ENCODE results near the gene WIPI1. TPM values are rescaled to one million over a fixed set of nuclear protein-coding genes. Genes with fewer than 3 reads are reported as not detected.

The WIPI1 gene
- total RNA-seq, 4 donors from 2014 or later, result 19.3 to 35.1 (median 27.8) TPM

DNA sequence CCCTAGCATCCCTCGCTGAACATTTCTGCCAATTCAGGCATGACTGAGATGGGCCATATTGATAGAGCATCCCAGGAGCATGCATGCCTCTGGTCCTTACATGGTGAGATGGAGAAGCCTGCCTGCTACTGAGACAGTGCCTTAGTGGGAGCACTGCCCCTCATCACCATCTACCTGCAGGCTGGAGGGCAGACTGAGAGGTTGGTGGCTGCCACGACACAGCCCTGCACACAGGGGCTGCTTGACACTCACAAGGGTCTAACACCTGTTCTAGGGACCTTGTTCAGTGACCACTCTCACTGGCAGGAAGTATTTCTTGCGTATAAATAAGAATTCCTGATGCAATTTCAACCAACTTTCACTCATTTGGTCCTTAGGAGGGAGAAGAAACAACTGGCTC, 34.0 kb downstream of the WIPI1 start:
- no peaks in the 10 kb centered on the region for H3K4me1 ChIP-seq
- no peaks in the 10 kb centered on the region for H3K9me3 ChIP-seq
- WGBS, result 96% methylated on average over 3 of the region's 3 CpGs
- DNase-seq (ENCODE audit: low spot score in 2 of 2), result peak in 1 of 2 donors; percentile 42
- no peaks in the 10 kb centered on the region for H3K27me3 ChIP-seq
- H3K36me3 ChIP-seq, result peaks cover 83% of the 10 kb centered on the region
- no peak for TF ChIP-seq POLR2A (IDR thresholded peaks at IDR 0.05)
- TF ChIP-seq POLR2AphosphoS5 (IDR thresholded peaks at IDR 0.05), result no peak
- TF ChIP-seq, protein P1, sequence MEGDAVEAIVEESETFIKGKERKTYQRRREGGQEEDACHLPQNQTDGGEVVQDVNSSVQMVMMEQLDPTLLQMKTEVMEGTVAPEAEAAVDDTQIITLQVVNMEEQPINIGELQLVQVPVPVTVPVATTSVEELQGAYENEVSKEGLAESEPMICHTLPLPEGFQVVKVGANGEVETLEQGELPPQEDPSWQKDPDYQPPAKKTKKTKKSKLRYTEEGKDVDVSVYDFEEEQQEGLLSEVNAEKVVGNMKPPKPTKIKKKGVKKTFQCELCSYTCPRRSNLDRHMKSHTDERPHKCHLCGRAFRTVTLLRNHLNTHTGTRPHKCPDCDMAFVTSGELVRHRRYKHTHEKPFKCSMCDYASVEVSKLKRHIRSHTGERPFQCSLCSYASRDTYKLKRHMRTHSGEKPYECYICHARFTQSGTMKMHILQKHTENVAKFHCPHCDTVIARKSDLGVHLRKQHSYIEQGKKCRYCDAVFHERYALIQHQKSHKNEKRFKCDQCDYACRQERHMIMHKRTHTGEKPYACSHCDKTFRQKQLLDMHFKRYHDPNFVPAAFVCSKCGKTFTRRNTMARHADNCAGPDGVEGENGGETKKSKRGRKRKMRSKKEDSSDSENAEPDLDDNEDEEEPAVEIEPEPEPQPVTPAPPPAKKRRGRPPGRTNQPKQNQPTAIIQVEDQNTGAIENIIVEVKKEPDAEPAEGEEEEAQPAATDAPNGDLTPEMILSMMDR (IDR thresholded peaks at IDR 0.05), result no peak
- TF ChIP-seq EP300 (IDR thresholded peaks at IDR 0.05), result no peak
- H3K27ac ChIP-seq, result no peak overlapping the region
- H3K4me3 ChIP-seq, result no peak overlapping the region

DNA sequence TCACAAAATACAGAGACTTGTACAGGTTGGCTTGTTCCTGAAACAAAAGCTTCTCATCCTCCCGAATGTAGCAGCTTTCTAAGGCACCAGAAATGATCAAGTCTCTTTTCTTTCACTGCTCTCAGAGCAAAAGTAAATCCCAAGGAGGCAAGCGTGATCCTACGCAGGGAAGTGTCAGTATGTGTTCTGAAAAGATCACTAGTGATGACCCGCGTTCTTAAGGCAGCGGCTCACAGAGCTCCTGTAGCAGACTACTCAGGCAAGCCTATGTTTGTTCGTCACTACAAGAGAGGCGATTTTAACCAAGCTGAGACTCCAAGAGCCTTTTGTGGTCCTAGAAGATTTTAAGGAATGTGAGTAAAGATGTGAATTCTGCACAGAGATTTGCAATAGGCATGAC, 34.5 kb downstream of the WIPI1 start:
- 96% methylated on average over 8 of the region's 8 CpGs for WGBS
- Histone ChIP-seq H3K27ac (no peak overlapping the region), H3K36me3 (peaks cover 78% of the 10 kb centered on the region), H3K4me3 (no peak overlapping the region), H3K4me1 (no peaks in the 10 kb centered on the region), H3K9me3 (no peaks in the 10 kb centered on the region), H3K27me3 (no peaks in the 10 kb centered on the region)
- peak in 1 of 2 donors; percentile 40 for DNase-seq (ENCODE audit: low spot score in 2 of 2)
- TF ChIP-seq POLR2A (IDR thresholded peaks at IDR 0.05), result no peak
- no peak for TF ChIP-seq EP300 (IDR thresholded peaks at IDR 0.05)
- no peak for TF ChIP-seq POLR2AphosphoS5 (IDR thresholded peaks at IDR 0.05)
- TF ChIP-seq, protein P1 (IDR thresholded peaks at IDR 0.05), result no peak

DNA sequence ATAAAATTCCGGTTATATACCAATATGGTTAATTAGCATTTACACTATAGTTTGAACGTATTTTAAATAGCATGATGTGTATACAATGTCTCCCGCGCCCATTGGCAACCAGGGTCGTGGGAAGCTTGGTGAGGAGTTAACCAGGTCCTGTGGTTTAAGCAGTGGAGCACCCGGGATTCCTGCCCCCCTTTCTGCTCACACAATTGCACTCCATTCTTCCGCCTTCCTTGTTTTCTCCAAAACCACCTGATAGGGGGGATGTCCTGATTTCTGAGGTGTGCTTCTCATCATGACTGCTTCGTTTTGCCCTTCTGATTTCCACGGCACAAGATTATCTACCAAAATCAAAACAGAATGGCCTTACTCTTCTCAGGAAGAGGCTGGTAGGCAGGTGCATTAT, 35.8 kb downstream of the WIPI1 start:
- Histone ChIP-seq H3K36me3 (peaks cover 65% of the 10 kb centered on the region), H3K9me3 (peaks cover 9% of the 10 kb centered on the region), H3K27ac (no peak overlapping the region), H3K4me3 (no peak overlapping the region), H3K27me3 (no peaks in the 10 kb centered on the region), H3K4me1 (no peaks in the 10 kb centered on the region)
- TF ChIP-seq EP300 (IDR thresholded peaks at IDR 0.05) (no peak), POLR2AphosphoS5 (IDR thresholded peaks at IDR 0.05) (no peak)
- TF ChIP-seq, protein P1 (IDR thresholded peaks at IDR 0.05), result no peak
- DNase-seq (ENCODE audit: low spot score in 2 of 2), result peak in 1 of 2 donors; percentile 38
- 92% methylated on average over 9 of the region's 9 CpGs for WGBS

DNA sequence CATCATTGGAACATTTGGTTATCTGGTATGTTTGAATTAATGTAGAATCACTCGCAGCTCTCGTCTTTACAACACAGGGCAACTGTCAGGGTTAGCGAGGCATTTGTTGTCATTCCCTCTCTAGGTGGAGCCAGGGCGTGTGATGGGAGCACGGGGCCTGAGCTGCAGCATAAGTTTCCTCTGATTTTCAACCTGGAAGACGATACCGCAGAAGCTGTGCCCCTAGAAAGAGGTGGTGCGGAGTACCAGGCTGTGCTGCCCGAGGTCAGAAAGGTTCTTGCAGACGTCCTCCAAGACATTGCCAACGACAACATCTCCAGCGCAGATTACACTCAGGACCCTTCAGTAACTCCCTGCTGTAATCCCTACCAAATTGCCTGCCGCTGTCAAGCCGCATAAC, 37.2 kb downstream of the WIPI1 start:
- no peak overlapping the region for H3K4me3 ChIP-seq
- TF ChIP-seq POLR2AphosphoS5 (IDR thresholded peaks at IDR 0.05) (no peak), POLR2A (IDR thresholded peaks at IDR 0.05) (no peak), EP300 (IDR thresholded peaks at IDR 0.05) (no peak)
- TF ChIP-seq, protein P1 (IDR thresholded peaks at IDR 0.05), result no peak
- H3K27me3 ChIP-seq, result no peaks in the 10 kb centered on the region
- H3K4me1 ChIP-seq, result no peaks in the 10 kb centered on the region
- DNase-seq (ENCODE audit: low spot score in 2 of 2), result no peak
- 95% methylated on average over 14 of the region's 14 CpGs for WGBS
- no peak overlapping the region for H3K27ac ChIP-seq
- peaks cover 52% of the 10 kb centered on the region for H3K36me3 ChIP-seq
- peaks cover 9% of the 10 kb centered on the region for H3K9me3 ChIP-seq

DNA sequence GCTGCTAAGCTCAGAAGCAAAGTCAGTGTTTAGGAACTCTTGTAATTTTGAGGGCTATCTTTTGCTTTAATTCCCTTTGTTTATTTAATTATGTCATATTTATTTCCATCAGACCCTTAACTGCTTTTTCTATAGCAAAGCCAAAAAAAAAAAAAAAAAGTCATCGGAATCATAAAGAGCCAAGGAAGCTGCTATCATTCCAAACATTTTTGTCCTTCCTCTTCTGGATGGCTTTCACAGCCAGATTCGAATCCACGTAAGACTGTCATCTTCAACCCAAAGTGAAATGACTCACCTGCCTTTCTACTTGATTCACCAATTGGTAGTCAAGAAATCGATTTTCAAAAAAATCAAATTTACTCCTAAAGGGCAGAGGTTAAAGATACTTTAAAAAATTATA, 38.4 kb downstream of the WIPI1 start:
- Histone ChIP-seq H3K4me3 (no peak overlapping the region), H3K36me3 (peaks cover 42% of the 10 kb centered on the region), H3K27ac (no peak overlapping the region), H3K9me3 (peaks cover 9% of the 10 kb centered on the region), H3K4me1 (no peaks in the 10 kb centered on the region), H3K27me3 (no peaks in the 10 kb centered on the region)
- TF ChIP-seq POLR2AphosphoS5 (IDR thresholded peaks at IDR 0.05), result no peak
- TF ChIP-seq, protein P1 (IDR thresholded peaks at IDR 0.05), result no peak
- no peak for TF ChIP-seq POLR2A (IDR thresholded peaks at IDR 0.05)
- TF ChIP-seq EP300 (IDR thresholded peaks at IDR 0.05), result no peak
- DNase-seq (ENCODE audit: low spot score in 2 of 2), result no peak
- 86% methylated on average over 4 of the region's 4 CpGs for WGBS

Data from suprapubic skin (tissue), 4 donors.